Fibroblast of villous mesenchyme (primary cell): Measurements from ENCODE around the gene ERN2. TPM values are rescaled to one million over a fixed set of nuclear protein-coding genes. Genes with fewer than 3 reads are reported as not detected.
"Not testable (repeated sequence)": the region's sequence is repeated elsewhere in the genome, so short reads cannot be mapped to it uniquely, and the experiment has no call there.

Experiments used
- DNase-seq: peaks from one replicate; pipeline ENCODE4 v3.0.0-alpha.2; 2010; ENCODE audit warnings: low read depth
- H3K4me3 ChIP-seq: 2 replicates; pipeline ENCODE4 v1.5.1; 2011; ENCODE audit warnings: low read depth, mild to moderate bottlenecking, low read length
- CTCF ChIP-seq: IDR thresholded peaks from 2 replicates; pipeline ENCODE4 v1.5.1; 2012; ENCODE audit warnings: low read depth, mild to moderate bottlenecking, low read length; ENCODE audit not compliant: insufficient read depth
- total RNA-seq: library from RNA; depleted of rRNA; stranded (reverse); fragments of >200 nt; gene quantifications from 2 replicates; pipeline ENCODE4 v1.2.3, GENCODE V29; 2012

Gene ERN2
- total RNA-seq, 1 donor = 0.43 TPM

DNA sequence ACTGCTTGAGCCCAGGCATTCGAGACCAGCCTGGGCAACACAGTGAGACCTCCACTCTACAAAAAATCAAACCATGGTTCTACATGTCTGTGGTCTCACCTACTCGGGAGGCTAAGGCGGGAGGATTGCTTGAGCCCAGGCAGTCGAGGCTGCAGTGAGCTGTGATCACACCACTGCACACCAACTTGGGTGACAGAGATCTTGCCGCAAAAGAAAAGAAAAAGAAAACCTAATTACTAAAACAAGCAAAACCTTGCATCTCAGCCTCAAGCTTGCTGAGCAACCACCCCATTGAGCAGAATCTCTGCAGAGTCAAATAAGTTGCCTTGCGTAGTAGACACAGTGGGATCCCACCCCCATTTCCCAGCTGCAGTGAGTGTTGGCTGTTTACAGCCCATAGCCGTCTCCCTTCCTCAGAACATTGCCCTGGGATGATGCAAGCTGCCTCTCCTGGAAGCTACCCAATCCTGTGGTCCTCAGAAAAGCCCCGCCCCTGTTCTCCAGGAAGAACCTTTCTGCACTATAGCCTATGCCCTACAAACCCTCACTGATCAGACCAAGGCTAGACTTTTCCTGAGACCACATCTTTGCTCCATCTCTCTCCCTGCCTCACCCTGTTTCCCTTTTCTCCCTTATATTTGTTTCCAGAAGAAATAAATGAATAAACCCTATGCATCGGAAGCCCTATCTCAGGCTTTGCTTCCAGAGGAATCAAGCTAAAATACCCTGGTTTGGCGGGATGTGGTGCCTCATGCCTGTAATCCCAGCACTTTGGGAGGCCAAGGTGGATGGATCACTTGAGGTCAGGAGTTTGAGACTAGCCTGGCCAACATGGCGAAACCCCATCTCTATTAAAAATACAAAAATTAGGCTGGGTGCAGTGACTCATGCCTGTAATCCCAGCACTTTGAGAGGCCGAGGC is 16.7 kb upstream of the ERN2 start:
- peak; percentile 47 for DNase-seq
- TF ChIP-seq CTCF = no peak
- no peak overlapping the region for H3K4me3 ChIP-seq

DNA sequence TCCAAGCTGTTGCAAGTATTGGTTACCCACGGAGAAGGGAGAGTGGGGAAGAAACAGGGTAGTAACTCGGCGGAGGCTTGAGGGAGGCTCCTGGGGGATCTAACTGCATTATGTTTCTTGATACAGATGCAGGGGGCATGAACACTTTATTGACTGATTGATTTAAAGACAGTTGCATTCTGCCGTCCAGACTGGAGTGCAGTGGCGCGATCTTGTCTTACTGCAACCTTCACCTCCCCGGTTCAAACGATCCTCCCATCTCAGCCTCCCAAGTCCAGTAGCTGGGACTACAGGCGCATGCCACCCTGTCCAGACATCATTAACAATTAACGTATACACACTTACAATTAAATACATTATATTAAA is 15.1 kb upstream of the ERN2 start:
- no peak overlapping the region for H3K4me3 ChIP-seq
- TF ChIP-seq CTCF = no peak
- DNase-seq = no peak

GRCh38 chr16:23726710-23727109 is 13.7 kb upstream of the ERN2 start:
- TF ChIP-seq CTCF = no peak
- no peak for DNase-seq
- no peak overlapping the region for H3K4me3 ChIP-seq

DNA sequence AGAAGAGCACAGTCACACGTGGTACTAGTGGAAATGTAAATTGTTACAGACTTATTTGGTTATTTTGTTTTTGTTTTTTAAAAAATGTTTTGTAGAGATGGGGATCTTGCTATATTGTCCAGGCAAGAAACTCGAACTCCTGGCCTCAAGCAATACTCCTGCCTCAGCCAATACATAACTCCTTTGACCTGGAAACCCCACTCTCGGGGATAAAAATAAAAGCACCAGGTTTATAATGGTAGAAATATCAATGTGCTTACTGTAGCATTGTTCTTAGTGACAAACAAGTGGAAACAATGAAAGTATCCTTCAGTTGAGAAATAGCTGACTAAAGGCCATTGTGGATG is 11.7 kb upstream of the ERN2 start:
- no peak for DNase-seq
- no peak overlapping the region for H3K4me3 ChIP-seq
- no peak for TF ChIP-seq CTCF

GRCh38 chr16:23724096-23724784 is 11.2 kb upstream of the ERN2 start:
- peak; percentile 27 for DNase-seq
- TF ChIP-seq CTCF = no peak
- H3K4me3 ChIP-seq = no peak overlapping the region

DNA sequence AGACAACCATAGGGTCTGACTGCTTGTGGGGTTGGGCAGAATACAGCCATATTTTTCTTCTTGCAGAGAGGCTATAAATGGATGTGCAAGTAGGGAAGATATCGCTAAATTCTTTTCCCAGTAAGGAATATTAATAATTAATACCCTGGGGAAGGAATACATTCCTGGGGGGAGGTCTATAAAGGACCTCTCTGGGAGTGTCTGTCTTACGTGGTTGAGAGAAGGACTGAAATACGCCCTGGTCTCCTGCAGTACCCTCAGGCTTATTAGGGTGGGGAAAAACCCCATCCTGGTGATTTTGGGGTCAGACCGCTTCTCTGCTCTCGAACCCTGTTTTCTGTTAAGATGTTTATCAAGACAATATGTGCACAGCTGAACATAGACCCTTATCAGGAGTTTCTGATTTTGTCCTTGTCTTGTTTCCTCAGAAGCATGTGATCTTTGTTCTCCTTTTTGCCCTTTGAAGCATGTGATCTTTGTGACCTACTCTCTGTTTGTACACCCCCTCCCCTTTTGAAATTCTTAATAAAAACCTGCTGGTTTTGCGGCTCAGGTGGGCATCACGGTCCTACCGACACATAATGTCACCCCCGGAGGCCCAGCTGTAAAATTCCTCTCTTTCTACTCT is 9.7 kb upstream of the ERN2 start:
- not testable (repeated sequence) for H3K4me3 ChIP-seq, DNase-seq

DNA sequence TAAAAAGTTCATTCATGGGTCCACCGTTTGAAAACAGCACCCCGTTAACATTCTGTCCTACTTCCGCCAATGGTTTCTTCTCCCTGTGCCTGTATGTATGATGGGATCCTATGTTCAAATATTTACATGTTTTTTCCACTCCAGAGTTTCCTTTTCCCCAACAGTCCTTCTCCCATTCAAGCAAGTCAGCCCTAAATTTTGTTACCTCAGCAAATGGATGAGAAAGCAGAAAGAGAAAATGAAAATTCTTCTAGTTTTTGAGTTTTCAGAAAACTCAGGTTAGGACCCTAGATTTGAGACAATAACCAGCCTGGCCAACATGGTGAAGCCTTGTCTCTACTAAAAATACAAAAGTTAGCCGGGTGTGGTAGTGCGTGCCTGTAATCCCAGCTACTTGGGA is 3.5 kb upstream of the ERN2 start:
- no peak overlapping the region for H3K4me3 ChIP-seq
- no peak for TF ChIP-seq CTCF
- DNase-seq = no peak
